GM18870 (cell line): Measurements from ENCODE around the gene DLG4.
A peak's percentile ranks its signal among the peaks of the same experiment; 100 is the strongest.
"Not testable (repeated sequence)": the region's sequence is repeated elsewhere in the genome, so short reads cannot be mapped to it uniquely, and the experiment has no call there.

ENCODE experiments used
- ATAC-seq: cut with Tn5 transposase; IDR thresholded peaks from one replicate; pipeline ENCODE4 v1.9.1; 2021; ENCODE audit warnings: moderate library complexity; ENCODE audit not compliant: unreplicated experiment

Gene DLG4

DNA sequence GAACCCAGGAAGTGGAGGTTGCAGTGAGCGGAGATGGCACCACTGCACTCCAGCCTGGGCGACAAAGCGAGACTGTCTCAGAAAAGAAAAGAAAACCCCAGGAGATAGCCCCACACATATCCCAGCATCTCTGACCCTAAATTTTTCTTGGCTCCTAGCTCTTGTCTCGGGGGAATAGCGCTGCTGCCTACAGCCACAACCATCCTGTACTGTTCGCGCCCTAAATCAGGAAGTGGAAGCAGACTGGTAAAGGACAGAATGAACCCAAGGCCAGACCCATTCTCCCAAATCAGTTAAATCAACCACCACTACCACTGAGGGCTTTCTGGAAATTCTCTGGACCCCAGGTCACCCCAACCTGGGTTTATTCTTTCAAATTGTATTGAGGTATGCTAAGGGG, 30.2 kb upstream of the DLG4 start:
- ATAC-seq: no peak

- ATAC-seq: no peak
Observed at GRCh38 chr17:7249214-7249613, 29.6 kb upstream of the DLG4 start.

- ATAC-seq: no peak
Observed at GRCh38 chr17:7248796-7249195, 29.2 kb upstream of the DLG4 start.

DNA sequence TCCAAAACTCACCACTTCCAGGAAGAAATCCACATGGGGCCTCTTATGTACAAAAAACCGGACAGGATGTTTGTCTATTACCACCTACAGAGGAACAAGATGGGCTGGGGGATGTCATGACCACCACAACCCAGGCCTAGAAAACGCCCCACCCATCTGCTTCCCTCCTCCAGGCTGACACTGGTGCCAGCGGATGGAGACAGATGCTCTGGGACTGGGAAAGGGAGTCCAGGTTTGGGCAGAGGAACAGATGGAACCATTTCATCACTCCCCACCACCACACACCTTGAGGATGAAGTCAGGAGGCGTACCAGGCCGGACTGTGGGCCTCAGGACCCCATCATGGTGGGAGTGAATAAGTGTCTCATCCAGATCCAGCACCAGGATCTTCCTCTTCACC, 27.1 kb upstream of the DLG4 start:
- ATAC-seq: no peak

- not testable (repeated sequence) for ATAC-seq
Observed at GRCh38 chr17:7243838-7244237, 24.2 kb upstream of the DLG4 start.

GRCh38 chr17:7243453-7243729, 23.8 kb upstream of the DLG4 start:
- no peak for ATAC-seq

DNA sequence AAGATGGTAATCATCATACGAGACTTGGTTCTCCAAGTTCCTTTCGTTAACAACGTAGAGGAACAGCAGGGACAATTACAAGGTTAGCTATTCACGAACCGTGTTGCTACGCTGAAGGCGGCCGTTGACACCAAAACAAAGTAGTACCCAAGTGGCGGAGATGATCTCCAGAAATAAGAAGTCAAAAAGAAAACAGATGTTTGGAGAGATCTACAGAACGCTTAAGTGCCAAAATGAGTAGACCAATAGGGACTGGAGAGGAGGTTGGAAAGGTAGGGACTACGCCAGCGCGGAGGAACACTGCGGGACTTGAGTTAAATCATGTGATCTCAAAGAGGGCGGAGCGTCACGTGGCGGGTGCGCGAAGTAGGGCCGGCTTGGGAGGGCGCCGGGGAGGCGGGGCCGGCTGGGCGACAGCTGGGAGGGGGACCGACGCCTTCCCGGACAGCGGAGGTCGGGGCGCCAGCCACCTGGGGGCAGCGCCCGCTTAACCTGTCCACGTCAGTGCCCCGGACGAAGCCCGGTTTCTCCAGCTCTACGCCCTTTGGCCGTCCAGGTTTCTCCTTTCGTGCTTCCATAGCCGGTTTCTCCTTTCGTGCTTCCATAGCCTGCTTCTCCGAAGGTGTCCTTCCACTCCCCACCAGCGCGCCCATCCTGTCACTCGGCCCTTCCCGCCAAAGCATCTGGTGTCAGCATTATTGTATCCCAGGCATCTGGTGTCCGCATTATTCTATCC, 23.2 kb upstream of the DLG4 start:
- ATAC-seq: peak; percentile 42

GRCh38 chr17:7241783-7242716, 22.4 kb upstream of the DLG4 start, which contains the start of gene GABARAP:
GABARAP (minus strand) TSS chr17:7242449; CDS start chr17:7242330, 119 bp downstream.
- peak; percentile 29 for ATAC-seq

- ATAC-seq: no peak
Observed at GRCh38 chr17:7241090-7241733, 21.6 kb upstream of the DLG4 start.

DNA sequence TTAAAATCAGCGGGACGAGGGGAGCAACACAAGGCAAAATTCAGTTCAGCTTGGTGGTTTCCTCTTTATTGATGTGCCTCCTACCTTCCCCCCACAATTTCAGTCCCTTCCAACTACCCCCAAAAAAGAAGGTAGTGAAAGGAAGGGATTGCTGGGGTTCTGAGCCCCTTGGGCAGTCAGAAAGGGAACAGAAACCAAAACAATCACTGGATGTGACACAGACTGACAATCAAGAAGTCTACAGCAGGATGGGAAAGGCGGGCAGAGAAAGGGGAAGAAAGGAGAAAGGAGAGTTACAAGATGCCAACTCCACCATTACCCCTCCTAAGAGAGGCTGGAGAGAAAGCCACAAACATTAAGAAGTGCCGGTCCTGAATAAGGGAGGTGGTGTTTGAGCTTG, 20.7 kb upstream of the DLG4 start:
- no peak for ATAC-seq

- ATAC-seq: peak; percentile 47
Observed at GRCh38 chr17:7239091-7240027, 19.7 kb upstream of the DLG4 start, which contains the start of gene PHF23. PHF23 (minus strand) TSS chr17:7239457; CDS start chr17:7239279, 178 bp downstream.

- no peak for ATAC-seq
Observed at GRCh38 chr17:7238420-7239090, 18.9 kb upstream of the DLG4 start.

DNA sequence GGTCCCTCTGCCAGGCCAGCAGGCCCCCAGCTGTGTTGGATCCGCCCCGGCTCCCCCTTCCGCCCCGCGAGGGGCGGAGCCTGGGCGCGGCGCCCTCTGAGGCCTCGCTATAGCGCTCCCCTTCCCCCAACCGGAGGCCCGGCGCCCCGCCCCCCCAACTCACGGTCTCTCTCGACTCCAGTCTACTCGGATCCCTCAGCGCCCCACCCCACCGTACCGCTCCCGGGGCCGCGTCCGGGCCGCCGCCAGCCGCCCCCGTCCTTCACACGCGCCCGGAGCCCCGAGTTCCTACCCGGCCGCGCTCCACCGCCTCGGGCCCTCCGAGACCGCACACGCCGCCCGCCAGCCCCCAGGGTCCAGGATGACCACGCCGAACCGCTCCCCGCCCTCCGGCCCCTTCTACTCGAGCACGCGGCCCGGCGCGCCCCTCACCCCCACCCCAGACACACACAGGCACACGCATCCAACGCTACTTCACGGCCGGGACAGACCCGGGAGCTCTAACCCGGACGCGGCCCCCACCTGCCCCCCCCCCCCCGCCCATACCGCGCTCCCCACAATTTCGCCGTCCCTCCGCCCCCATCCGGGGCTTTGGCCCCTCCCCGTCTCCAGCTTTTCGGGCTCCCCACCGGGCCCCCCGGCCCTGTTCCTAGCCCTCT, 18.3 kb upstream of the DLG4 start:
- ATAC-seq: no peak

DNA sequence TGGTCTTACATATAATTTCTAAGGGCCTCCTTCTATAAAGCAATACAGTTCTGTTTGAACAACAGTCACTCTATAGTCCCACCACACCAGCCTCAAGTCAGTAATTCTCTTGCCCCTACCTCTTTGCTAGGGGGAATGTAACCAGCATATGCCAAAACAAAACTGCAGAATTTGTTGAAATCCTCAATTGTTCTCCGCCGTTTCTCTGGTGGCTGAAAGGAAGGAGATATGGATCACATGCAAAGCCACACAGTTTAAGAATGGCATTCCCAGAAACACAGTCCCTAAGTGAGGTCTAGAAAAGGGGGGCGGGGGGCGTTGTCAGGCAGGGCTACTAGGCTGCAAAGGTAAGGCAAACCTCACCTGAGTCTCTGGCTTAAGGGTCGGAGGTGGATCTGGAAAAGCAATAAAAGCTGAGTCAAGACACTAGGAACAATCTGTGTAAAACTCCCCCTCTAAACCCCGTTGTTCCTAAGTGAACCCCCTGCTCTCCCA, 17.7 kb upstream of the DLG4 start:
- ATAC-seq: no peak

- ATAC-seq: no peak
Observed at GRCh38 chr17:7236808-7237207, 17.2 kb upstream of the DLG4 start.

GRCh38 chr17:7235693-7236665, 16.3 kb upstream of the DLG4 start:
- ATAC-seq: no peak

DNA sequence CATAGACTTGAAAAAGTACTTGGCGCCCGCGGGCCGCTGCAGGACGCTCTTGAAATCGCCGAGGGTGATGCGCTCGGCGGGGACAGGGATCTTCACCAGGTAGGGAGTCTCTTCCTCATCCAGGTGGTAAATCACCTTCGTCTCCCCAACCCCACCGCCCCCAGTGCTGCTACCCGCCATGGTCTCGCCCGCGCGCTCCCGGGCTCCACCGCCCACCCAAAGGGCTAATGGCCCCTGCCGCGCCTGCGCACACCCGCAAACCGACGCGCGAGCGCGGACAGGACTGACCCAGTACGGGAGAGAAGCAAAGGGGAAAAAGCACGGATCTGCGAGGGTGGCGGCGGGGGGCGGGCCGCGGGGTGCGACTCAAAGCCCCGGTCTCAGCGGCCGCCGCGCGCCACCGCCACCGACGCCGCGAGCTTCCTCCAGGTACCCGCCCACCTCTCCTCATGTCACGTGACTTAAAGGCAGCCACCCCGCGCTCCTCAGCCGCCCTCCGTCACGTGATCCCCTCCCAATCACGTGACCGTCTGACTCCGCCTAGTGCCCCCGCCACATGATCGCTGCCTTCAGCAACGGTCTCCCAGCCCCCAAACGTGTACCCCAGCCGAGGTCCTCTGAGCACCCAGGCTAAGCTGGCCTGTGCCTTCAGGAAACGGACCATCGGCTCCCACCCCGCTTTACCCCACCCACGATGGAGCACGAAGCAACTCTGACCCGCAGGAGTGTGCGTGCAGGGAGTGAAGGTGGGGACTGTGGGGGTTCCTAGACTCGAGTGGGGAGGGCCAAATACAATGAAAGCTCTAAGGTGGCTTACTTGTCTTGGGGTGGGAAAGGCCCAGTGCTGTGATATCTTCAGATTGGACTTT, 14.7 kb upstream of the DLG4 start, which contains the start of gene DVL2:
TSS of gene DVL2 (minus strand) at position 435 of the 869 bp plus-strand sequence. CDS start at position 180, 255 bp downstream.
- ATAC-seq: no peak
